D721Med (cell line): ENCODE measurements around the gene GRAP2.
"Not testable (repeated sequence)": the region's sequence is repeated elsewhere in the genome, so short reads cannot be mapped to it uniquely, and the experiment has no call there.

Experiments
- DNase-seq: peaks from one replicate; pipeline ENCODE4 v3.0.0; 2011; ENCODE audit warnings: low spot score; ENCODE audit not compliant: insufficient read length
- FAIRE-seq: peaks from 2 replicates; lab custom pipeline; 2011; peaks lifted over from hg19 to GRCh38; lab: Jason Lieb, UNC
- CTCF ChIP-seq: IDR thresholded peaks from 2 replicates; pipeline ENCODE4 v1.5.1; 2012; ENCODE audit warnings: mild to moderate bottlenecking, control low read depth; ENCODE audit not compliant: insufficient read depth; ENCODE audit errors: missing control alignments

Gene GRAP2

DNA sequence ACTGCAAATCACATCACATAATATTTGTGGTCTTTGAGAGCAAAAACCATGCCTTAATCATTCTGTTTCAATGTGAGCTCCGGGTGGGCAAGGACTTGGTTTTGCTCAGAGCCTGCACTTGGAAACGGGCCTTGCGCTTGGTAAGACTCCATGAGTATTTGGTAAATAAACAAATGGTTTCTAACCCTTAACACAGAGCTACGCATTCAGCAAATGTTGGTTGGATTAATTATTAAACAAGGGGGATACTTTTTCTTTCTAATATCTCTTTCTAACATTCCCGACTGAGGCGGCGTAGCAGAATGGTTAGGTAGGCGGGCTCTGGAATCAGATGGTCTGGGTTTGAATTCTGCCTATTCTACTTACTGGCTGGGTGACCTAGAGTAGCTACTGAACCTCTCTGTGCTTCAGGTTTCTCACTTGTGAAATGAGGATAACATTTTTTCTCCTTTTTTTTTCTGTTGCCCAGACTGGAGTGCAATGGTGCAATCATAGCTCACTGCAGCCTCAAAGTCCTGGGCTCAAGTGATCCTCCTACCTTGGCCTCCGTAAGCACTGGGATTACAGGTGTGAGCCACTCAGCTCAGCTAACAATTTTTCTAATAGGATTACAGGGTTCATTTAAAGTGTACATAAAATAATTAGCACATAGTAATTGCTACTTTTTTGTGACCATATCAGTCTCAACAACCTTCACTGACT lies 90.4 kb downstream of the GRAP2 start:
- FAIRE-seq (no peak), DNase-seq (no peak)
- TF ChIP-seq CTCF: no peak

- no peak for TF ChIP-seq CTCF
- no peak for FAIRE-seq
- DNase-seq: no peak
Measured at GRCh38 chr22:39992088-39992826, 91.4 kb downstream of the GRAP2 start.

DNA sequence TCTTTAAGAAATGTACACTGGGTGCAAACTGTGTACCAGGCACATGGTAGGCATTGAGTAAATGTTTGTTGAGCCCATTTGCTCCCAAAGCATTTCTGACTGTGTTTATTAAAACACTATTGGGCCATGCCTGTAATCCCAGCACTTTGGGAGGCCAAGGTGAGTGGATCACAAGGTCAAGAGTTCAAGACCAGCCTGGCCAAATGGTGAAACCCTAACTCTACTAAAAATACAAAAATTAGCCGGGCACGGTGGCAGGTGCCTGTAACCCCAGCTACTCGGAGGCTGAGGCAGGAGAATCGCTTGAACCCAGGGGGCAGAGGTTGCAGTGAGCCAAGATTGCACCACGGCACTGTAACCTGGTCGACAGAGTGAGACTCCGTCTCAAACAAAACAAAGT lies 92.0 kb downstream of the GRAP2 start:
- not testable (repeated sequence) for FAIRE-seq

GRCh38 chr22:39994041-39994565 lies 93.2 kb downstream of the GRAP2 start:
- no peak for TF ChIP-seq CTCF
- FAIRE-seq: no peak
- DNase-seq: no peak

More for the DNA sequence above, 92.0 kb downstream of the GRAP2 start:
- DNase-seq: not testable (repeated sequence)

- TF ChIP-seq CTCF: no peak
- DNase-seq: no peak
- no peak for FAIRE-seq
Measured at GRCh38 chr22:39994566-39995392, 93.9 kb downstream of the GRAP2 start, which contains the start of gene FAM83F. Gene FAM83F (plus strand): TSS chr22:39994954. CDS start chr22:39995043, 89 bp downstream.

- FAIRE-seq: no peak
- TF ChIP-seq CTCF: no peak
- no peak for DNase-seq
Measured at GRCh38 chr22:39995393-39996252, 94.7 kb downstream of the GRAP2 start.

- no peak for TF ChIP-seq CTCF
- DNase-seq: no peak
- FAIRE-seq: no peak
Measured at GRCh38 chr22:39996732-39997131, 95.8 kb downstream of the GRAP2 start.
